Activated CD4-positive, alpha-beta T cell treated with anti-CD3 and anti-CD28 coated beads, Interleukin-2, amount 50 U/mL, for 24 hours (primary cell): Measurements from ENCODE around the gene PLCH1.
"Not testable (repeated sequence)": the region's sequence is repeated elsewhere in the genome, so short reads cannot be mapped to it uniquely, and the experiment has no call there.

Experiments
- DNase-seq, 2 donors: peaks; one replicate each; pipeline ENCODE4 v3.0.0-alpha.2; 2020; ENCODE audit warnings: low read depth in 1 of 2, low spot score in 1 of 2

The PLCH1 gene

DNA sequence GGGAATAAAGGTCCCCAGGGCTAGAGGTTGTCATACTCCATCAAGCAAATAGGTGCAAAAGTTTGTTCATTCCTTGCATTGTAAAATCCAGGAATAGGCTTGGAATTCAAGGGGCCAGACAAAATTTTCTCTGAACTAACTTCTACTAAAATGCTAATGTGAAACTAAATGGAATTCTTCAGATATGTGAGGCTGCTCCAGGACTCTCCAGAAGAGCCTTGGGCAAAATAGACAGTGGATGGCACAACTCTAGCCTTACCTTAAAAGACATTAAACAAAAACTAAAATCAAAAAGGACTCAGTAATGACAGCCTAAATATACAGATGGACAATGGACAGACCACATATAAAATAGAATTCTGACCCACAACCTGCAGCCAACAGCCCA, 320.6 kb downstream of the PLCH1 start:
- no peak for DNase-seq

DNA sequence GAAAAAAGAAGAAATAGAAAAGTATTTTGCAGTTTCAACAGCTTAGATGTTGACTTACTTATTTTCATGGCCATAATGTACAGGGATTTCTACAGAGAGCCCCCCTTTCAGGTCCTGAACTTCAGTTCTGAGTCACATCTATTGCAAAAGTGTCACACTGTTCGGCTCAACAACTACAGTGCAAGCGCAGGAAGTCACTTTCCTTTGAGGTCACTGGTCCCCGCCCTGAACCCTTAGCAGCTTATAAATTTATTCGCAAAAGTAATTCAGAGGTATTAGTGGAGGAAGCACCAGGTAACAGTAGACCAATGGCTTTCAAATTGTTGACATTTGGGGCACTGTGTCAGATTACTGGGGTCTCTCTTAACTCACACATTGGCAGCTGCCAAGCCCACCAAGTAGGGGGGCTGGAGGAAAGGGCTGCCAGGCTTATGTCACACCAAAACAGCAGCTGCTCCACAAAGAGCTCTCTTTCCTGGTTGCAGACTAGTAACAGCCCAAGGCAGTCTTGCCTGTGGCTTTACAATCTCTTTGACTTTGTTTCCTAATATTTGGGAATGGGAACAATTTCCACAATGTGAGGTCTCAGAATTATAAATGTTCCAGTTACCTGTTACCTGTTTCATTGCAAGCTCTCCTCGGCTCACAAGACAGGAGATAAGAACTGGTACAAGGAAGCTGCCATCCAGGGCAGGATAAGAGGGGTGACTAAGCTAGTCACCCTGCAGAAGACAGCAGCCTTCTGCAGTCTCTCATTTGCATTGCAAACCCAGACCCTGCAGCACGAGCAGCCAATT, 321.1 kb downstream of the PLCH1 start:
- DNase-seq = no peak

DNA sequence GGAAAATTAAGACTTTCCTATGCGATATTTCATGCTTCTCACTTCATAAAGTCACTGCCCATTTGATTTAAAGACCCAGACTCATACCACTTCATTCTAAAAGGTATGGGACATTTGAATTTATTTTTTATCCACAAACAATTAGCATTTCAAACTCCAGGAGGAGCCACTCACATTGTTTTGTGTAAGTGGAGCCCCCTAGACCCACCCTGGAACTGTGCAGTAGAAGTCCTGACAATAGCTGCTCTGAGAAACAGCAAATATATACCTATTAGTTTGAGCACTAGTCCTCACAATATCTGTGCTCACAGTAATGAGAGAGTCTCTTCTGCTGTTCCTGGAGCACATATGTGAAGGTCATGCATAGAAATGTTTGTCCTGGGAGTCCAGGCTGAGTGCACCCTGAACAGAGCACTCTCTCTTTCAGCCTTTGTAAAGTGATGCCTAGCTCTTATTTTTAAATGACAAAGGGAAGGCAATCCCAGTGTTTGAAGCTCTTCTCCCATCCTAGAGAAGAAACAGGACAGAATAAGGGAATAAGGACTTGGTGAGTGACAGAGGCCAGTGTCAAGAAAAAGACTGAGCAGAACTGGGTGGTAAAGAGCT, 323.9 kb downstream of the PLCH1 start:
- no peak for DNase-seq

DNA sequence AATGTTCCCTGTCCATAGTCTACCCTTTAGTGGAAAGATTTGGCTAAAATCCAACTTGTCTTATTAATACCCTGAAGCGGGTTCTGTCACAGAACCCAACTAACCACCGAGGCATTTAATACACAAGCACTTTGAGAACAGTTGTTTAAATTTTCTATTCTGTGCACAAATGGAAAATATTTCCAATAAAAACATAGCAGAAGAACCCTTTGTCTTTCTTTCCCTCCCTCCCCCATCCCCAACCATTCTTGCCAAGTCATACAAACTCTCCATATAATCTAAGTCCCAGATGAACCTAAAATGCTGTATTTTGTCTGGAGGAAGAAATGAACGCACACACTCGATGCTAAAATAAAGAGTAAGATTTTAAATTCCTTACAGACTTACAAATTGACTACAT, 324.5 kb downstream of the PLCH1 start:
- no peak for DNase-seq

DNA sequence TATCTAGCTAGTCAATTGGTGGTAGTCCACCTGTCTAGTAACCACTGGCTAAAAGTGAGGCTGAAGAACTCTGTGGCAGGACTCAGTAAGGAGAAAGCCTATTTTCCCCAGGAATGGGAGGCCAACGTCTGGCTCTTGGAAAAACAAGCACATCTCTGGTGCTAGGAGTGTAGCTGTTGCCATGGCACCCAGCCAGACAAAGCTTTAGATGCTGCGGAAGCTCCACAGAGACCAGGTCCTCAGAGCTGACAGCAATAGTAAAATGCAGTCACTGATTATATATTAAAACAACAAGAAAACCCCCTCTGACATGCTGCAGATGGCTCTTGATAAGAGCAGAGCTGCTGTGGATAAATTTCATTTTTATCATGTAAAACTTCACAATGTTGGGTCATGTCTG, 326.5 kb downstream of the PLCH1 start:
- no peak for DNase-seq

DNA sequence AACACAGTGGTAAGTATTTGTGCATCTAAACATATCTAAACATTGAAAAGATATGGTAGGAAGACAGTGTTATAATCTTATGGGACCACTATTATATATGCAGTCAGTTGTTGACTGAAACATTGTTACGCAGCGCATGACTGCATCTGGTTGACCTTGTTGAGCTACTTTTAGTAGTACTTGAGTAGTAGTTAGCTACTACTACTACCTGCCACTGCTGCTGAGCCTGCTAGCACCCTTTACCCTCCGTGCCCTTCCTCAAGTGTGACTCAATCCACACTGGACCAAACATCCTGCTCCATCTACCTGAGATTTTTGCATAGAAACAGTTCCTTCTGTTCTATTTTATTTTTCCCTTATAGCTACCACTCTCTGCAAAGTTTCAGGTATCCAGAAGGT, 327.8 kb downstream of the PLCH1 start:
- no peak for DNase-seq

DNA sequence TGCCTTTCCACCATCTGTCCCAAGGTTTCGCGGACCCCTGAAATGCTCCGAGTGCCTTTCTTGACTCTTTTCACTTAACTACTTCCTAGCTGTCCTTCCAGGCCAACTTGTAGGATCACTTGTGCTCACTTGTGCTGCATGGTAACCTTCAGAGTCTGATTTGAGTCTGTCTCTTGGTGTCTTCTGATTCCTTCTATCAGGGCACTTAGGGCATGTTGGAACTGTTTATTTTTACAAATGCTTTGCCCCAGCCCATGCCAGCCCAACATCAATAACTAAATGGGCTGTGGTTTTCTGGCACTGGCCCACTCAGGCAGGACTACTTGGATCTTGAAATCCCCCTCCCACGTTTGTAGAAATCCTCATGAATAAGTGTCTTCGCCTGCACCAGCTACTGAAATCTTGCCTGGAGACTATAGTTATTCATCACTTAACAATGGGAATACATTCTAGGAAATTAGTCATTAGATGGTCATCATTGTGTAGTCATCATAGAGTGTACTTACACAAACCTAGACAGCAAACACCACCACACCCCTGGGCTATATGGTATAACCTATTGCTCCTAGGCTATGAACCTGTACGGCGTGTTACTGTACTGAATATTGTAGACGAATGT, 328.3 kb downstream of the PLCH1 start:
- DNase-seq = no peak

DNA sequence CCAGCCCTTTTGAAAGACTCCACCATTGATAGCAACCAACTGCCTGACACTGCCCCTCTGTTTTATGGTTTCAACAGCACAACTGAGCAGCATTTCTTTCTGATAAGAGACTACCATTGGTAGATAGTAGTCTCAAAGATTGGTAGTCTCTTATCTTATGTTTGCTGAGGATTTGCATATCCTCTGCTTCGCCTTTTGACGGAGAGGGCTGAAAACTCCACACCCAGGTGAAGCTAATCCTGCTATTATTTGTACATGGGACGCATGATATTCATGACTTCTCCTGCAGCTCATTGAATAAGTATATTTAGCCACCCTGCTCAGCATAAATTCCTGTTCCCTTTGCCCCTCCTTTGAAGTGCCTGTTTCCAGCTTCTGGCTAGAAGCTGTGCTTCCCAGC, 332.0 kb downstream of the PLCH1 start:
- no peak for DNase-seq

DNA sequence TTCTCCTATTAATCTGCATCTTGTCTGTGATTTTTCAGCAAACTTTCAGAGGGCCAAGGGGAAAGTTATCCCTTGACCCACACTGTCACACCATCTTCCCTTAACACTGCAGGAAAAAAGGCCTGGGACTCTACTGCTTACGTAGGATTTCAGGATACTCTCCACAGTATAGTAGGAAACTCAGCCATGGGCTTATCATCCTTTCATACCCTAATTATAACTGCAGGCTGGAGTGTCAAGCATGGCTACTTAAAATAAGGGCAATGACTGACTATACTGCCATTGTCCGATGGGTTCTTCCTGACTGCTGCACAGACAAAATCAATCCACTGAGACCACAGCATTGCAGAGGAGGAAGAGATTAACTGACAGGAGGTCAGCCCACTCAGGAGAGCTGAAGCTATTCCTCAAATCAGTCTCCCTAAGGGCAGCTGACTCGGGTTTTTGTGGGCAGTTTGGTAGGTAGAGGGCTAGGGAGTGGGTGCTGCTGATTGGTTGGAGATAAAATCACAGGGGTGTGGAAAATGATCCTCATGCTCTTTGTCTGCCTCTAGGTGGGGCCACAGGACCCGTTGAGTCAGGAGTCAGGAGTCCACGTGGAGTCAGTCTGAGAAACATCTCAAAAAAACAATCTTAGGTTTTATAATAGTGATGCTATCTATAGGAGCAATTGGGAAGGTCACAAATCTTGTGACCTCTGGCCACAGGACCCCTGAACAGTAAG, 333.2 kb downstream of the PLCH1 start:
- DNase-seq = no peak

DNA sequence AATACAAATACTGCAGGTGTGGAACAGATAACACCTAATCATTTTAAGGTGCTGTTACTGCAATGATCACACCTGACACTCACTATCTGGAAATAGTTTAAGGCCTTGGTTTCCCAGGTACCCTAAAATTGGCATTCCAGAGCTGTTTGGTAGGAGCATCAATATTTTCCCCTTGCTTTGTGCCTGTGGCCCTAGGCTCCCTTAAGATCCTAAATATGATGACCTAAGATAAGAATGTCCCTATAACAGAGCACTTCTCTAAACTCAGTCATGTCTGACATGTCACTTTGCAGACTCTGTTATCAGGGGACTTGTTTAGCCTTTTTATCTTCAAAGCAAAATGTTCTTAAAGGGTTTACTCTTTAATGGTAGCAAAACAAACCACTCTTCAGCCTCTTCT, 335.5 kb downstream of the PLCH1 start:
- no peak for DNase-seq

DNA sequence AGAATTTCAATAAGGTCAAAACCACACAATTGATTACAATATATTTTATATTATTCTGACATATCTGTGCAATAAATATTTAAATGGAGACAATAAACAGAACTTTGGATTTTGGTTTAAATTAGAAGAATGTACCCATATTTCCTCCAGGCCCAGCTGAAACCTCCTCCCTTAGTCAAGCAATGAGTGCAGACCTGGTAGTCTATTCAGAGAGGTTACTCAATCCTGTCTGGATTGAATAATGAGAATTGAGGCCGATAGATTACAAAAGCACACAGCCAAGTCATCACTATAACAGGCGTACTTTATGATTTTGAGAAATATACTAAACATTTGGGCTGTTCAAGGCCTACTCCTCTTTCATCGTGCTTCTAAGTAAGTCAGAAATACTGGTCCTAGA, 336.9 kb downstream of the PLCH1 start:
- DNase-seq = no peak

DNA sequence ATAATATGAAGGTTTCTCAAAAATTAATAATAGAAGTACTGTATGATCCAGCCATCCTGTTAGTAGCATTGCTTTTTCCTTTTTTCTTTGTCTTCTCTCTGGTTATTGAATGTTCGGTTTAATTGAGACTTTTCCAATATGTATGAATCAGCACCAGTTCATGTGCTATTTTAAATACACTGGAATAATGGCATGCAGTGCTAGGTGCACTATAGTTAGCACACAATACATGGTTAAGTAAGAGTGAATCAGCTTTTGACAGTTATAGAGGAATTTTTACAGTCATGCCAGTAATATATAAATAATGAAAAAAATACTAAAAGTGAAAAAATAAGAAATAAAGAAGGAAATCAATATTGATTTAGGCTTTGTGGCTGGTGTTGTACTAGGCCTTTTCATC, 337.5 kb downstream of the PLCH1 start:
- no peak for DNase-seq

DNA sequence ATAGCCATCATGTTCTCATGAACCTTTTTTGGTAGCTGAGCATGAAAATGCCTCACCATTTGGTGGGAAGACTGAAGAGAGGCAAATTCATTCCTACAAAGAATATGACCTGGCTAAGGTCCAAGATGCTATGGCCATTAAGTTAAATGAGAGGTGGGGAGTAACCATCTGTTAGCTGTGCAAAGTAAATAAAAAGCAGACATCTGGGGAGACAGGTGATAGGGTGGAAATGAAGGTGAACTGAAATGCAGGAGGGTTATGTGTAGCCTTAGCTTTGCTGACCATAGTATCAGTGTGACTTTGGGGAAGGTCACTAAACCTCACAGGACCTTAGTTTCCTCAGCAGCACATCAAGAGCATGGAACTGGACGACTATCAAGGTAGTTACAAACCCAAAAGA, 340.4 kb downstream of the PLCH1 start:
- no peak for DNase-seq

DNA sequence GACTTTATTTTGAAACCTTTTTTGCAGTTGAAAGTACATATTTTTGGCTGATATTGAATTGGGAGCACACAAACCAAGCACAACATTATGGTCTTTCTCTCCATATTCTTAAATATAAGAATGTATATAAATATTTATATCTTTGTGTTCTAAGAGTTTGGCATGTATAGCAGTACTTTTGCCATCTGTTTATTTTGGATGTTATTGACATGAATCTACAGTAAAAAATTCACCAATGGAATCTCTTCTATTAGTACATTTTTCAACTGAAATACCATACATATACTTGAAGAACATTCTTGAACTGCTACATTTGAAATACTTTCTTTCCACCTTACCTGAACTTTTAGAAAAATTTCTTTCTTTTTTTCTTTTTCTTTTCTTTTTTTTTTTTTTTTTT, 342.2 kb downstream of the PLCH1 start:
- no peak for DNase-seq

DNA sequence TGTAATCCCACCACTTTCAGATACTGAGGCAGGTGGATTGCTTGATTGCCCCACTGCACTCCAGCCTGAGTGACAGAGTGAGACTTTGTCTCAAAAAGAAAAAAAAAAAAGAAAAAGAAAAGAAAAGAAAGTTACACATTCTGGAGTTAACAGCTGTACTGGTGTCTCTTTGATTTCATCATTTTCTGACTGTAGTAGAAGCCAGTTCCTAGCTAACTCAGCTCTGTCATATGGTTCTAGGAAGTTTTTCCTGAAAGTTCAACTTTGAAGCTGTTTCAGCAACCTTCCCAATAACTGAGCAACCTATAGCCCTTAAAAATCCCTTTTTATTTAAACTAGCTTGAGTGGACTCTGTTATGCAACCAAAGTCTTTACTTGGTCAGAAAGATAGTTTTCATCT, 346.8 kb downstream of the PLCH1 start:
- no peak for DNase-seq

DNA sequence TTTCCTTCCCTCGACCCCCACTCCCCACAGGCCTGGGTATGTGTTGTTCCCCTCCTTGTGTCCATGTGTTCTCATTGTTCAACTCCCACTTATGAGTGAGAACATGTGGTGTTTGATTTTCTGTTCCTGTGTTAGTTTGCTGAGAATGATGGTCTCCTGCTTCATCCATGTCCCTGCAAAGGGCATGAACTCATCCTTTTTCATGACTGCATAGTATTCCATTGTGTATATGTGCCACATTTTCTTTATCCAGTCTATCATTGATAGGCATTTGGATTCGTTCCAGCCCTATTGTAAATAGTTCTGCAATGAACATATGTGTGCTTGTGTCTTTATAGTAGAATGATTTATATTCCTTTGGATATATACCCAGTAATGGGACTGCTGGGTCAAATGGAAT, 350.0 kb downstream of the PLCH1 start:
- DNase-seq = not testable (repeated sequence)

DNA sequence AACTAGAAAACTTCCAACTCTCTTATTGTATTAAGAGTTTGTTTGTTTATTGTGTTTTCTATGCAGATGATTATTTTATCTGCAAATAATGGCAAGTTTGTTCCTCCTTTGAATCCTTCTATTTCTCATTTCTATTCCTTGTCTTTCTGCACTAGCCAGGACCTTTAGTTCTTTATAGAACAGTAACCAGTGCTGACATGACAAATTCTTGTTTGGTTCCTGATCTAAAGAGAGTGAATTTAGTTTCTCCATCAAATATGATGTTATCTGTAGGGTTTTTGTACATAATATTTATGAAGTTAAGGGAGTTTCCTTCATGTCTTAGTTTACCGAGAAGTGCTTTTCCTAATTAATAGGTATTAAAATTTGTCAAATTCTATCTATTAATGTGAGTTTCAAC, 350.6 kb downstream of the PLCH1 start:
- no peak for DNase-seq

DNA sequence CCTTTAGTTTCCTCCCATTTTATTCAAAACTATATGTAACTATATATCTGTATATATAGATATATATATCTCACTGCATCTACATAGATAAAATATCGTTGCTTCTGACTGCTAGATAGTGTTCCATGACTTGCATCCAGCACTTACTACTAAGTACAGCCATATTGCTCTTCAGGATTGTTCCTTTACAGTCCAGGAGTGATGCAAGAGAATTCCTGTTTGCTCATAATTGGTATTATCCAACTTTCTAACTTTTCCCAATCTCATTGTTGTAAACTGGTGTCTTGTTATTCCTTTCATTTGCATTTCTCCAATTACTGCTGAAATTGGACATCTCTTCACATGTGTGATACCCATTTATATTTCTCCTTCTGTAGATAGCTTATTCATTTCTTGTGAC, 351.6 kb downstream of the PLCH1 start:
- no peak for DNase-seq

DNA sequence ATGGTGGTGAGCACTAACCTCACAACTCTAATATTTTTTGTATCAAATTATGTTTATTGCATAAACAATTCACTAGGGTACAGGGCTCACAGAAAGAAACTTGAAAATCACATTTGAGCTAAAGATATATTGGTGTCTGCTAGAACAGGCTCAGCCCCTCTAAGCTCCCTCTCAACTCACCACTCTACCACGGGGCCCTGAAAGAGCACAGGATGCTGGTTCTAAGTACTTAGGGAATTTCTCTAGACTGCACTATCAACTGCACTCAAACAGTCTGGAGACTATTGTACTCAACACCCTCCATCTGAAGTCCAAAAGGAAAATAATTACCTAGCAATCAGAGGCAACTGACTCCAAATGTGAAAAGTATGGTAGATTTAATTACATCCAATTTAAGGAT, 352.7 kb downstream of the PLCH1 start:
- DNase-seq = no peak

DNA sequence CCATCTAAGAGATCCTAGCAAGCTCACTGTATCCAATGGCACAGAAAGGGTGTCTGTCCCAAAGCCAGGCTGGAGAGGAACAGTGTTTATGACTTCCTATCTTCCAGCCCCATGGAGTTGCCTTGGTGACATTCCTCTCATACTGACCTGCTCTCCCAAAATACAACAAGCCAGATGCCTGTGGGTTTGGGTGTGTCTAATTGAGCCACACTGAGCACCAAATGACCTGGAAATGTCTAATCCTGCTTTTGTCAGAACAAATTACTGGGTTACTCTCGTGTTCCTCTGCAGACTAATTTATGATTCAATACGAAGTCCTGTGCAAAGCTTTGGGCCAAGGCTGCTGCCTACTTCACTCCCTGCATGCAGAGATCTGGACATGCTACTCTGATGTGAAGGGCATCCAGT, 353.3 kb downstream of the PLCH1 start:
- no peak for DNase-seq

DNA sequence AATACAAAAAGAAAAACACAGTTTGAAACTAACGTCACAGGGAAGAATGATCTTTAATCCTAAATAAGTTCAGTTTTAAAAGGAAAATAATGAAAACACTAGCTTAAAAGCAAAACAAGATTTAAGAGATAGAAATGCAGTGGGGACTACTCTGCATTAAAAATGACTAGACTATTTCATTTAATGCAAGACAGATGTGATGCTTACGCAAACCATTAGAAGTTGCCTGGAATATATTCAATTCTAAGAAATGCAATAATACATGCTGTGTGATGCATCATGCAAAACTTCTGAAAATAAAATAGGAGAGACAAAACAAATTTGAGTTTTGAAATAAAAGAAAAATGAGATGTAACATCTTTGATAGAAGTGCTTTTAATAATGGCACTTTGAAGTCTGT, 353.8 kb downstream of the PLCH1 start:
- no peak for DNase-seq

DNA sequence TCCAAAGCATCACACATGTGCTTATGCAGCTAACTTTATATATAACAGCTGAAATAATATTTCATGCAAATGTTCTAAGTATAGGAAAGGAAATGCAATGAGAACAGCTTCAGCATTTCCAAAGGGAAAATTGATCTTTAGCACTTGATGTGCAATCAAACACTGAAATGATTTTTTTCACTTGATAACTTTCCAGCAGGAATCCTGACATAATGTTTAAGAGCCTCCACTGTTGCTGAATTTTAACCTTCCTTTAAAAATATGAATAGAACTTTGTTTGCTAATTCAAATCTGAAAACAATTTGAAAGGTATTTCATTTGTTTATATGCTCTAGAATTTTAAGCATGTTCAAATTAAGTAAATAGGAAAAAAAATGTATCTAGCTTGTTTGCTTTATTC, 354.5 kb downstream of the PLCH1 start:
- no peak for DNase-seq
